GM19468 (cell line): Measurements from ENCODE around the gene GRID1.

Source experiments
- ATAC-seq: cut with Tn5 transposase; IDR thresholded peaks from one replicate; pipeline ENCODE4 v1.9.1; 2021; ENCODE audit warnings: mild to moderate bottlenecking, moderate library complexity, moderate number of reproducible peaks; ENCODE audit not compliant: unreplicated experiment; ENCODE audit errors: extremely low read depth

The GRID1 gene

GRCh38 chr10:85635650-85636049 lies 730.9 kb downstream of the GRID1 start:
- ATAC-seq, result no peak

GRCh38 chr10:85624511-85624910 lies 742.1 kb downstream of the GRID1 start:
- ATAC-seq, result no peak

- ATAC-seq, result no peak
These were observed 742.8 kb downstream of the GRID1 start for GRCh38 chr10:85623758-85624157.

- ATAC-seq, result no peak
These were observed 743.3 kb downstream of the GRID1 start for GRCh38 chr10:85623342-85623741.

- ATAC-seq, result no peak
These were observed 744.2 kb downstream of the GRID1 start for GRCh38 chr10:85622425-85622824.

GRCh38 chr10:85621562-85621961 lies 745.0 kb downstream of the GRID1 start:
- ATAC-seq, result no peak

- ATAC-seq, result no peak
These were observed 745.8 kb downstream of the GRID1 start for GRCh38 chr10:85620807-85621206.

- ATAC-seq, result no peak
These were observed 746.8 kb downstream of the GRID1 start for GRCh38 chr10:85619832-85620231.

- no peak for ATAC-seq
These were observed 747.8 kb downstream of the GRID1 start for GRCh38 chr10:85618841-85619240.

- ATAC-seq, result no peak
These were observed 748.6 kb downstream of the GRID1 start for GRCh38 chr10:85617751-85618546.

GRCh38 chr10:85615556-85615955 lies 751.0 kb downstream of the GRID1 start:
- no peak for ATAC-seq

- ATAC-seq, result no peak
These were observed 751.6 kb downstream of the GRID1 start for GRCh38 chr10:85614981-85615380.

- no peak for ATAC-seq
These were observed 752.0 kb downstream of the GRID1 start for GRCh38 chr10:85614566-85614965.

- ATAC-seq, result no peak
These were observed 753.2 kb downstream of the GRID1 start for GRCh38 chr10:85613391-85613790.

GRCh38 chr10:85612833-85613232 lies 753.8 kb downstream of the GRID1 start:
- peak; percentile 33 for ATAC-seq

- ATAC-seq, result peak; percentile 77
These were observed 754.2 kb downstream of the GRID1 start for GRCh38 chr10:85612378-85612775.

GRCh38 chr10:85611746-85612377 lies 754.7 kb downstream of the GRID1 start:
- ATAC-seq, result no peak

GRCh38 chr10:85611093-85611740 lies 755.4 kb downstream of the GRID1 start:
- no peak for ATAC-seq

GRCh38 chr10:85610381-85611092 lies 756.1 kb downstream of the GRID1 start:
- ATAC-seq, result no peak

GRCh38 chr10:85609509-85609908 lies 757.1 kb downstream of the GRID1 start:
- ATAC-seq, result no peak

GRCh38 chr10:85608706-85609105 lies 757.9 kb downstream of the GRID1 start:
- no peak for ATAC-seq
